Liver (tissue), 9 donors: ENCODE data around the gene LPP. TPM values are rescaled to one million over a fixed set of nuclear protein-coding genes. Genes with fewer than 3 reads are reported as not detected.

Experiments used
- DNase-seq: peaks from one replicate; pipeline ENCODE4 v3.0.0-alpha.2; 2017; ENCODE audit warnings: low spot score
- H3K27ac ChIP-seq, 2 donors: one replicate each; pipeline ENCODE4 v1.7.0; 2013; ENCODE audit warnings: inconsistent platforms in 2 of 2, low read length in 2 of 2, control low read depth in 1 of 2, low read depth in 1 of 2, mild to moderate bottlenecking in 1 of 2
- H3K27me3 ChIP-seq, 4 donors: one replicate each; pipeline versions ENCODE4 v1.6.1 to v1.7.0; 2013; ENCODE audit warnings: low read length in 3 of 4, inconsistent platforms in 1 of 4, mild to moderate bottlenecking in 1 of 4, moderate library complexity in 1 of 4; ENCODE audit not compliant: control insufficient read depth in 4 of 4, insufficient read depth in 4 of 4
- H3K36me3 ChIP-seq, 4 donors: one replicate each; pipeline versions ENCODE4 v1.6.1 to v1.7.0; 2013; ENCODE audit warnings: low read length in 3 of 4, mild to moderate bottlenecking in 3 of 4, low read depth in 1 of 4, moderate library complexity in 1 of 4; ENCODE audit not compliant: control insufficient read depth in 4 of 4, insufficient read depth in 3 of 4
- H3K4me1 ChIP-seq, 4 donors: one replicate each; pipeline versions ENCODE4 v1.6.1 to v1.7.0; 2013; ENCODE audit warnings: low read length in 3 of 4, mild to moderate bottlenecking in 3 of 4, moderate library complexity in 1 of 4; ENCODE audit not compliant: control insufficient read depth in 4 of 4, insufficient read depth in 4 of 4
- H3K4me3 ChIP-seq, 3 donors: one replicate each; pipeline versions ENCODE4 v1.6.1 to v1.7.0; 2013; ENCODE audit warnings: low read length in 3 of 3, control low read depth in 1 of 3, low read depth in 1 of 3, mild to moderate bottlenecking in 1 of 3
- H3K9ac ChIP-seq, 2 donors: one replicate each; pipeline ENCODE4 v1.7.0; 2013; ENCODE audit warnings: low read length in 2 of 2, mild to moderate bottlenecking in 2 of 2, moderate library complexity in 2 of 2, control low read depth in 1 of 2, low read depth in 1 of 2
- H3K9me3 ChIP-seq, 4 donors: one replicate each; pipeline versions ENCODE4 v1.6.1 to v1.7.0; 2013; ENCODE audit warnings: low read length in 3 of 4; ENCODE audit not compliant: control insufficient read depth in 4 of 4
- FOXA1 ChIP-seq: IDR thresholded peaks from 2 replicates; pipeline ENCODE4 v1.6.1; 2016; ENCODE audit warnings: antibody characterized with exemption
- FOXA2 ChIP-seq: IDR thresholded peaks from 2 replicates; pipeline ENCODE4 v1.6.1; 2016; ENCODE audit warnings: antibody characterized with exemption
- GABPA ChIP-seq, 2 donors: IDR thresholded peaks in 1 of 2; conservative IDR thresholded peaks in 1 of 2; 2 replicates each; pipeline ENCODE4 v1.6.1; 2016; ENCODE audit warnings: antibody characterized with exemption in 2 of 2, mild to moderate bottlenecking in 1 of 2, moderate library complexity in 1 of 2
- HNF4A ChIP-seq, 2 donors: conservative IDR thresholded peaks; 2 replicates each; pipeline ENCODE4 v1.6.1; 2016; ENCODE audit warnings: antibody characterized with exemption in 2 of 2, mild to moderate bottlenecking in 2 of 2
- HNF4G ChIP-seq: IDR thresholded peaks from 2 replicates; pipeline ENCODE4 v1.6.1; 2016; ENCODE audit warnings: antibody characterized with exemption
- JUND ChIP-seq, 2 donors: IDR thresholded peaks; 2 replicates each; pipeline ENCODE4 v1.6.1; 2016; ENCODE audit warnings: antibody characterized with exemption in 2 of 2
- RAD21 ChIP-seq, 2 donors: IDR thresholded peaks; 2 replicates each; pipeline ENCODE4 v1.6.1; 2016; ENCODE audit warnings: antibody characterized with exemption in 2 of 2, mild to moderate bottlenecking in 2 of 2
- RXRA ChIP-seq, 2 donors: IDR thresholded peaks; 2 replicates each; pipeline ENCODE4 v1.6.1; 2017 to 2018; ENCODE audit warnings: antibody characterized with exemption in 2 of 2, mild to moderate bottlenecking in 1 of 2
- SP1 ChIP-seq: IDR thresholded peaks from 2 replicates; pipeline ENCODE4 v1.6.1; 2018; ENCODE audit warnings: antibody characterized with exemption, mild to moderate bottlenecking
- TAF1 ChIP-seq: conservative IDR thresholded peaks from 2 replicates; pipeline ENCODE4 v1.6.1; 2016; ENCODE audit warnings: antibody characterized with exemption, mild to moderate bottlenecking
- YY1 ChIP-seq: IDR thresholded peaks from 2 replicates; pipeline ENCODE4 v1.6.1; 2016; ENCODE audit warnings: antibody characterized with exemption, mild to moderate bottlenecking
- WGBS: extraction: QIAGEN DNeasy Blood & Tissue Kit; methylation state at CpG from one replicate; pipeline ENCODE4 v1.1.7; 2013; 5-methylcytosine and 5-hydroxymethylcytosine counted together
- polyA plus RNA-seq, 2 donors: library from polyadenylated mRNA; stranded (reverse) in 1 of 2; unstranded in 1 of 2; fragments of 200-250 nt in 1 of 2; fragments of >200 nt in 1 of 2; fragmentation: Nextera tagmentation in 1 of 2; extraction: Ambion mirVana in 1 of 2; gene quantifications; one replicate each; pipeline versions ENCODE4 v1.2.1 to v1.2.3, GENCODE V29; 2013 to 2015
- total RNA-seq, 2 donors: library from RNA; depleted of rRNA; stranded (reverse); fragments of >200 nt; gene quantifications; one replicate each; pipeline ENCODE4 v1.2.3, GENCODE V29; 2014
- TF ChIP-seq, protein P1 (sequence below): IDR thresholded peaks from 2 replicates; pipeline ENCODE4 v1.6.1; 2016; ENCODE audit warnings: antibody characterized with exemption
- TF ChIP-seq, protein P2 (sequence below): IDR thresholded peaks from 2 replicates; pipeline ENCODE4 v1.6.1; 2016; ENCODE audit warnings: antibody characterized with exemption, mild to moderate bottlenecking
- TF ChIP-seq, protein P3 (sequence below): IDR thresholded peaks from 2 replicates; pipeline ENCODE4 v1.6.1; 2016; ENCODE audit warnings: antibody characterized with exemption
- TF ChIP-seq, protein P4 (sequence below): fragments of 150-350 bp; IDR thresholded peaks from 2 replicates; pipeline ENCODE4 v1.5.1; 2017; ENCODE audit warnings: improper control_type of control experiment, low read depth, low read length; ENCODE audit not compliant: missing input control
- donor health status: healthy.
- donor health status: healthy.
- donor health status: healthy.
- donor health status: healthy.
- donor health status: healthy.

LPP gene
- total and polyA plus RNA-seq, 4 donors: 3.3 to 53.7 (median 28.2) TPM

DNA sequence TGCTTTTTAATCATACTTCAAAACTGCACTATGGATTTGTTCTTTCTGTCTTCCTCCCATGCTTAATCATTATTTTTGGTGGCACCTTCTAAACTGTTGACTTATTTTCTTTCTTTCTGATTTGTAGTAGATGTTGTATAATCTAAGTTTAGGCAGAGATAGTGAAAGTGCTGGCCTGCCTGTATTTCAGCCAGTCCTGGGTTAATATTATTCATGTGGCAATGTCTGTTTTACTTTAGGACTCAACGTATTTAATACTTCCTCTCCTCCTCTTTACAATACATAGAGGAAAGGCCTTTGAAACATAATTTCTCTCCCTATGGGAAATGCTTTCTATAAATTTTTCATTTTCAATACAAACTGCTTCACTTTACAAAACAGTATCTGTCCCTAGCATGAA is 690.1 kb downstream of the LPP start:
- TF ChIP-seq, protein P1, sequence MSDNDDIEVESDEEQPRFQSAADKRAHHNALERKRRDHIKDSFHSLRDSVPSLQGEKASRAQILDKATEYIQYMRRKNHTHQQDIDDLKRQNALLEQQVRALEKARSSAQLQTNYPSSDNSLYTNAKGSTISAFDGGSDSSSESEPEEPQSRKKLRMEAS: no peak
- TF ChIP-seq TAF1 (no peak), FOXA1 (no peak), RXRA (IDR thresholded peaks at IDR 0.05) (no peak), RAD21 (IDR thresholded peaks at IDR 0.05) (no peak)
- WGBS: 57% methylated on average over 1 of the region's 1 CpG
- Histone ChIP-seq H3K9me3 (no peaks in the 10 kb centered on the region), H3K27ac (no peak overlapping the region), H3K27me3 (no peaks in the 10 kb centered on the region), H3K4me1 (peaks cover 0 to 3% (median 1%) of the 10 kb centered on the region in 4 donors), H3K36me3 (no peaks in the 10 kb centered on the region), H3K9ac (no peak overlapping the region), H3K4me3 (no peak overlapping the region)
- no peak for DNase-seq

GRCh38 chr3:188845514-188845913 is 691.6 kb downstream of the LPP start:
- Histone ChIP-seq H3K4me1 (peaks cover 0 to 3% (median 0%) of the 10 kb centered on the region in 4 donors), H3K27me3 (no peaks in the 10 kb centered on the region), H3K4me3 (no peak overlapping the region), H3K9me3 (no peaks in the 10 kb centered on the region), H3K36me3 (no peaks in the 10 kb centered on the region), H3K9ac (no peak overlapping the region), H3K27ac (no peak overlapping the region)
- DNase-seq: no peak
- TF ChIP-seq, protein P2, sequence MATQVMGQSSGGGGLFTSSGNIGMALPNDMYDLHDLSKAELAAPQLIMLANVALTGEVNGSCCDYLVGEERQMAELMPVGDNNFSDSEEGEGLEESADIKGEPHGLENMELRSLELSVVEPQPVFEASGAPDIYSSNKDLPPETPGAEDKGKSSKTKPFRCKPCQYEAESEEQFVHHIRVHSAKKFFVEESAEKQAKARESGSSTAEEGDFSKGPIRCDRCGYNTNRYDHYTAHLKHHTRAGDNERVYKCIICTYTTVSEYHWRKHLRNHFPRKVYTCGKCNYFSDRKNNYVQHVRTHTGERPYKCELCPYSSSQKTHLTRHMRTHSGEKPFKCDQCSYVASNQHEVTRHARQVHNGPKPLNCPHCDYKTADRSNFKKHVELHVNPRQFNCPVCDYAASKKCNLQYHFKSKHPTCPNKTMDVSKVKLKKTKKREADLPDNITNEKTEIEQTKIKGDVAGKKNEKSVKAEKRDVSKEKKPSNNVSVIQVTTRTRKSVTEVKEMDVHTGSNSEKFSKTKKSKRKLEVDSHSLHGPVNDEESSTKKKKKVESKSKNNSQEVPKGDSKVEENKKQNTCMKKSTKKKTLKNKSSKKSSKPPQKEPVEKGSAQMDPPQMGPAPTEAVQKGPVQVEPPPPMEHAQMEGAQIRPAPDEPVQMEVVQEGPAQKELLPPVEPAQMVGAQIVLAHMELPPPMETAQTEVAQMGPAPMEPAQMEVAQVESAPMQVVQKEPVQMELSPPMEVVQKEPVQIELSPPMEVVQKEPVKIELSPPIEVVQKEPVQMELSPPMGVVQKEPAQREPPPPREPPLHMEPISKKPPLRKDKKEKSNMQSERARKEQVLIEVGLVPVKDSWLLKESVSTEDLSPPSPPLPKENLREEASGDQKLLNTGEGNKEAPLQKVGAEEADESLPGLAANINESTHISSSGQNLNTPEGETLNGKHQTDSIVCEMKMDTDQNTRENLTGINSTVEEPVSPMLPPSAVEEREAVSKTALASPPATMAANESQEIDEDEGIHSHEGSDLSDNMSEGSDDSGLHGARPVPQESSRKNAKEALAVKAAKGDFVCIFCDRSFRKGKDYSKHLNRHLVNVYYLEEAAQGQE: no peak
- TF ChIP-seq GABPA (IDR thresholded peaks at IDR 0.05 in 1 of 2, conservative IDR thresholded peaks at IDR 0.05 in 1 of 2) (no peak), FOXA2 (no peak), JUND (IDR thresholded peaks at IDR 0.05) (no peak), HNF4A (conservative IDR thresholded peaks at IDR 0.05) (no peak), HNF4G (no peak), YY1 (no peak), SP1 (no peak)
- TF ChIP-seq, protein P3, sequence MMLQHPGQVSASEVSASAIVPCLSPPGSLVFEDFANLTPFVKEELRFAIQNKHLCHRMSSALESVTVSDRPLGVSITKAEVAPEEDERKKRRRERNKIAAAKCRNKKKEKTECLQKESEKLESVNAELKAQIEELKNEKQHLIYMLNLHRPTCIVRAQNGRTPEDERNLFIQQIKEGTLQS: no peak
- TF ChIP-seq, protein P4, sequence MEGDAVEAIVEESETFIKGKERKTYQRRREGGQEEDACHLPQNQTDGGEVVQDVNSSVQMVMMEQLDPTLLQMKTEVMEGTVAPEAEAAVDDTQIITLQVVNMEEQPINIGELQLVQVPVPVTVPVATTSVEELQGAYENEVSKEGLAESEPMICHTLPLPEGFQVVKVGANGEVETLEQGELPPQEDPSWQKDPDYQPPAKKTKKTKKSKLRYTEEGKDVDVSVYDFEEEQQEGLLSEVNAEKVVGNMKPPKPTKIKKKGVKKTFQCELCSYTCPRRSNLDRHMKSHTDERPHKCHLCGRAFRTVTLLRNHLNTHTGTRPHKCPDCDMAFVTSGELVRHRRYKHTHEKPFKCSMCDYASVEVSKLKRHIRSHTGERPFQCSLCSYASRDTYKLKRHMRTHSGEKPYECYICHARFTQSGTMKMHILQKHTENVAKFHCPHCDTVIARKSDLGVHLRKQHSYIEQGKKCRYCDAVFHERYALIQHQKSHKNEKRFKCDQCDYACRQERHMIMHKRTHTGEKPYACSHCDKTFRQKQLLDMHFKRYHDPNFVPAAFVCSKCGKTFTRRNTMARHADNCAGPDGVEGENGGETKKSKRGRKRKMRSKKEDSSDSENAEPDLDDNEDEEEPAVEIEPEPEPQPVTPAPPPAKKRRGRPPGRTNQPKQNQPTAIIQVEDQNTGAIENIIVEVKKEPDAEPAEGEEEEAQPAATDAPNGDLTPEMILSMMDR: no peak
- 94% methylated on average over 3 of the region's 3 CpGs for WGBS
